H1 (cell line): ENCODE data around the gene CYP2W1. TPM values are rescaled to one million over a fixed set of nuclear protein-coding genes. Genes with fewer than 3 reads are reported as not detected.

Source experiments
- CHD2 ChIP-seq: IDR thresholded peaks from 2 replicates; pipeline ENCODE4 v1.6.1; 2012; ENCODE audit warnings: low read length, improper control_type of control experiment
- GTF2F1 ChIP-seq: IDR thresholded peaks from 2 replicates; pipeline ENCODE4 v1.6.1; 2012; ENCODE audit warnings: low read depth, low read length, improper control_type of control experiment, borderline replicate concordance
- KDM4A ChIP-seq: IDR thresholded peaks from one replicate; pipeline ENCODE4 v1.7.1; 2012; ENCODE audit warnings: low read depth, mild to moderate bottlenecking, moderate library complexity, low read length, inconsistent platforms; ENCODE audit not compliant: severe bottlenecking
- SIN3A ChIP-seq, 2 experiments: IDR thresholded peaks in 1 of 2; conservative IDR thresholded peaks in 1 of 2; 2 replicates each; pipeline ENCODE4 v1.6.1; 2011 to 2012; ENCODE audit warnings: low read length in 2 of 2, improper control_type of control experiment in 1 of 2, low read depth in 1 of 2, mild to moderate bottlenecking in 1 of 2
- SUZ12 ChIP-seq: fragments of 200-600 bp; sonication (generic); IDR thresholded peaks from 2 replicates; pipeline ENCODE4 v1.6.1; 2012; ENCODE audit warnings: mild to moderate bottlenecking, inconsistent platforms, low read length, moderate library complexity, mixed read lengths
- polyA plus RNA-seq, 7 experiments: library from polyadenylated mRNA; depleted of rRNA in 3 of 7; stranded (reverse) in 5 of 7; unstranded in 2 of 7; fragments of >200 nt in 5 of 7; fragments of 200-250 nt in 2 of 7; gene quantifications; 1 replicate in 5 of 7; 2 replicates in 1 of 7; 4 replicates in 1 of 7; pipeline versions ENCODE4 v1.2.1 to v1.2.3, GENCODE V29; 2011 to 2013; ENCODE audit warnings: missing spikeins in 2 of 7, mixed read lengths in 2 of 7
- total RNA-seq: library from RNA; stranded (reverse); fragmentation: NEBNext Ultra II Directional; extraction: Animal tissue kit (Norgen Biotek cat#: 25700); gene quantifications from 2 replicates; pipeline ENCODE4 v1.2.1, GENCODE V29; 2021
- TF ChIP-seq, protein P1 (sequence below): fragments of 300-600 bp; sonication (generic); IDR thresholded peaks from 2 replicates; pipeline ENCODE4 v1.7.1; 2012; ENCODE audit warnings: low read length, moderate library complexity, mild to moderate bottlenecking, inconsistent platforms; ENCODE audit not compliant: insufficient replicate concordance

The CYP2W1 gene
- total and polyA plus RNA-seq, 2 of the 8 experiments (the other 6 are each of a cell fraction or from before 2014, with no cell fraction given): not detected

DNA sequence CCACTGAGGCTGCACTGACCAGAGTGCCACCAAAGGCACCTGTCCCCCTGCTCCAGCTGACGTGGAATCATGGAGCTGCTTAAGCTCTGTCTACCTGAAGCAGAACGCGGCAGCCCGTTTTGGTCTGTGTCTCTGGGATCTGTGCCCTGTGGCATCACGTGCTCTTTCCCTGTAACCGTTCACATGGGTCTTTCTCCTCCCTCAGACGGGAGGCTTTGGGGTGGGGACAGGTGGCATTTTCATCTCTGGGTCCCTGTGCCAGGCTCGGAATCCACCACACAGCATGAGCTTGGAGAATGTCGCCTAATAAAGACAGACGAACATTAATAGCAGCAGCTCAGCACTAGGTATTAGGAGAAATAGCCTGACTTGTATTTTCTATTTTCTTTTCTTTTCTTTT lies 26.9 kb upstream of the CYP2W1 start (continued):
- TF ChIP-seq, protein P1, sequence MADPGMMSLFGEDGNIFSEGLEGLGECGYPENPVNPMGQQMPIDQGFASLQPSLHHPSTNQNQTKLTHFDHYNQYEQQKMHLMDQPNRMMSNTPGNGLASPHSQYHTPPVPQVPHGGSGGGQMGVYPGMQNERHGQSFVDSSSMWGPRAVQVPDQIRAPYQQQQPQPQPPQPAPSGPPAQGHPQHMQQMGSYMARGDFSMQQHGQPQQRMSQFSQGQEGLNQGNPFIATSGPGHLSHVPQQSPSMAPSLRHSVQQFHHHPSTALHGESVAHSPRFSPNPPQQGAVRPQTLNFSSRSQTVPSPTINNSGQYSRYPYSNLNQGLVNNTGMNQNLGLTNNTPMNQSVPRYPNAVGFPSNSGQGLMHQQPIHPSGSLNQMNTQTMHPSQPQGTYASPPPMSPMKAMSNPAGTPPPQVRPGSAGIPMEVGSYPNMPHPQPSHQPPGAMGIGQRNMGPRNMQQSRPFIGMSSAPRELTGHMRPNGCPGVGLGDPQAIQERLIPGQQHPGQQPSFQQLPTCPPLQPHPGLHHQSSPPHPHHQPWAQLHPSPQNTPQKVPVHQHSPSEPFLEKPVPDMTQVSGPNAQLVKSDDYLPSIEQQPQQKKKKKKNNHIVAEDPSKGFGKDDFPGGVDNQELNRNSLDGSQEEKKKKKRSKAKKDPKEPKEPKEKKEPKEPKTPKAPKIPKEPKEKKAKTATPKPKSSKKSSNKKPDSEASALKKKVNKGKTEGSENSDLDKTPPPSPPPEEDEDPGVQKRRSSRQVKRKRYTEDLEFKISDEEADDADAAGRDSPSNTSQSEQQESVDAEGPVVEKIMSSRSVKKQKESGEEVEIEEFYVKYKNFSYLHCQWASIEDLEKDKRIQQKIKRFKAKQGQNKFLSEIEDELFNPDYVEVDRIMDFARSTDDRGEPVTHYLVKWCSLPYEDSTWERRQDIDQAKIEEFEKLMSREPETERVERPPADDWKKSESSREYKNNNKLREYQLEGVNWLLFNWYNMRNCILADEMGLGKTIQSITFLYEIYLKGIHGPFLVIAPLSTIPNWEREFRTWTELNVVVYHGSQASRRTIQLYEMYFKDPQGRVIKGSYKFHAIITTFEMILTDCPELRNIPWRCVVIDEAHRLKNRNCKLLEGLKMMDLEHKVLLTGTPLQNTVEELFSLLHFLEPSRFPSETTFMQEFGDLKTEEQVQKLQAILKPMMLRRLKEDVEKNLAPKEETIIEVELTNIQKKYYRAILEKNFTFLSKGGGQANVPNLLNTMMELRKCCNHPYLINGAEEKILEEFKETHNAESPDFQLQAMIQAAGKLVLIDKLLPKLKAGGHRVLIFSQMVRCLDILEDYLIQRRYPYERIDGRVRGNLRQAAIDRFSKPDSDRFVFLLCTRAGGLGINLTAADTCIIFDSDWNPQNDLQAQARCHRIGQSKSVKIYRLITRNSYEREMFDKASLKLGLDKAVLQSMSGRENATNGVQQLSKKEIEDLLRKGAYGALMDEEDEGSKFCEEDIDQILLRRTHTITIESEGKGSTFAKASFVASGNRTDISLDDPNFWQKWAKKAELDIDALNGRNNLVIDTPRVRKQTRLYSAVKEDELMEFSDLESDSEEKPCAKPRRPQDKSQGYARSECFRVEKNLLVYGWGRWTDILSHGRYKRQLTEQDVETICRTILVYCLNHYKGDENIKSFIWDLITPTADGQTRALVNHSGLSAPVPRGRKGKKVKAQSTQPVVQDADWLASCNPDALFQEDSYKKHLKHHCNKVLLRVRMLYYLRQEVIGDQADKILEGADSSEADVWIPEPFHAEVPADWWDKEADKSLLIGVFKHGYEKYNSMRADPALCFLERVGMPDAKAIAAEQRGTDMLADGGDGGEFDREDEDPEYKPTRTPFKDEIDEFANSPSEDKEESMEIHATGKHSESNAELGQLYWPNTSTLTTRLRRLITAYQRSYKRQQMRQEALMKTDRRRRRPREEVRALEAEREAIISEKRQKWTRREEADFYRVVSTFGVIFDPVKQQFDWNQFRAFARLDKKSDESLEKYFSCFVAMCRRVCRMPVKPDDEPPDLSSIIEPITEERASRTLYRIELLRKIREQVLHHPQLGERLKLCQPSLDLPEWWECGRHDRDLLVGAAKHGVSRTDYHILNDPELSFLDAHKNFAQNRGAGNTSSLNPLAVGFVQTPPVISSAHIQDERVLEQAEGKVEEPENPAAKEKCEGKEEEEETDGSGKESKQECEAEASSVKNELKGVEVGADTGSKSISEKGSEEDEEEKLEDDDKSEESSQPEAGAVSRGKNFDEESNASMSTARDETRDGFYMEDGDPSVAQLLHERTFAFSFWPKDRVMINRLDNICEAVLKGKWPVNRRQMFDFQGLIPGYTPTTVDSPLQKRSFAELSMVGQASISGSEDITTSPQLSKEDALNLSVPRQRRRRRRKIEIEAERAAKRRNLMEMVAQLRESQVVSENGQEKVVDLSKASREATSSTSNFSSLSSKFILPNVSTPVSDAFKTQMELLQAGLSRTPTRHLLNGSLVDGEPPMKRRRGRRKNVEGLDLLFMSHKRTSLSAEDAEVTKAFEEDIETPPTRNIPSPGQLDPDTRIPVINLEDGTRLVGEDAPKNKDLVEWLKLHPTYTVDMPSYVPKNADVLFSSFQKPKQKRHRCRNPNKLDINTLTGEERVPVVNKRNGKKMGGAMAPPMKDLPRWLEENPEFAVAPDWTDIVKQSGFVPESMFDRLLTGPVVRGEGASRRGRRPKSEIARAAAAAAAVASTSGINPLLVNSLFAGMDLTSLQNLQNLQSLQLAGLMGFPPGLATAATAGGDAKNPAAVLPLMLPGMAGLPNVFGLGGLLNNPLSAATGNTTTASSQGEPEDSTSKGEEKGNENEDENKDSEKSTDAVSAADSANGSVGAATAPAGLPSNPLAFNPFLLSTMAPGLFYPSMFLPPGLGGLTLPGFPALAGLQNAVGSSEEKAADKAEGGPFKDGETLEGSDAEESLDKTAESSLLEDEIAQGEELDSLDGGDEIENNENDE: no peak
- no peak for TF ChIP-seq SUZ12
- no peak for TF ChIP-seq CHD2
- TF ChIP-seq SIN3A (conservative IDR thresholded peaks at IDR 0.05 in 1 of 2, IDR thresholded peaks at IDR 0.05 in 1 of 2; ENCODE audit: low read depth in 1 of 2, low read length in 2 of 2): no peak
- no peak for TF ChIP-seq KDM4A
- no peak for TF ChIP-seq GTF2F1
